Inflammatory macrophage (primary cell): ENCODE results near the gene NT5DC4.
A peak's percentile ranks its signal among the peaks of the same experiment; 100 is the strongest.
"Not testable (repeated sequence)": the region's sequence is repeated elsewhere in the genome, so short reads cannot be mapped to it uniquely, and the experiment has no call there.

Experiments used
- DNase-seq, 2 donors: peaks; one replicate each; pipeline ENCODE4 v3.0.0-alpha.2; 2020 to 2022

NT5DC4 gene

GRCh38 chr2:112699984-112700667 is 20.7 kb upstream of the NT5DC4 start:
- peak; percentile 85 to 97 for DNase-seq

DNA sequence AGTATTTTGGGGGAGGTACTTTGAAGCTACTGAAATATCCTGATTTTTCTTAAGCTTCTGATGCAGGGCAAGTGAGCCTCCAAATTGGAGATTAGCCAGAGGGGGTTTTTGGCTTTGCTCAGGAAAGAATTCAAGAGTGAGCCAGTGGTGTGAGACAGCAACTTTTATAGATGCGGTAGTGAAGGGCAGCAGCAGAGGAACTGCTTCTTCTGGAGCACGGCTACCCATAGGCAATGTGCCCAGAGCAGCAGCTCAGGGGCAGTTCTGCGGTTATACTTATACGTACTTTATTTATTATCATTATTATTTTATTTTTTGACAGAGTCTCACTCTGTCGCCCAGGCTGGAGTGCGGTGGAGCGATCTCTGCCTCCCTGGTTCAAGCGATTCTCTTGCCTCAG is 19.8 kb upstream of the NT5DC4 start:
- DNase-seq: peak; percentile 56 to 68

- no peak for DNase-seq
Measured at GRCh38 chr2:112703684-112704083, 17.1 kb upstream of the NT5DC4 start.

DNA sequence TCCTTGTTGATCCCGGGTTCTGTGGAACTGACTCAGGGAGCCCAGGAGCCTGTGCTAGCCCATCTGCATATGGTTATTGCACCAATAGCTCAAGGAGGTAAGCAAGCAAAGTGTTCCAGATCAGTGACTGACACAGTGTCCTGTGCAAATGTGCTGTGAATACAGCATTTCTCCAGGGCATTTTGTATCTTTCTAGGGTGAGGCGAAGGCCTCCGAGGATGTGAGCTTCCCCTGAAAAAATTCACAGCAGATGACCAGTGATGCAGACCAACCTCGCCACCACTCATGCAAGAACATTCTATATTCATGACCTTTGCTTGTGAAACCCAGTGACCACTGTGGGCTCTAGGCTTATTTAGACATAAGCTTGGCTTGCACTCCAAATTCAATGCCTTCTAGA is 15.2 kb upstream of the NT5DC4 start:
- no peak for DNase-seq

GRCh38 chr2:112706170-112706664 is 14.6 kb upstream of the NT5DC4 start:
- DNase-seq: no peak

GRCh38 chr2:112706947-112707346 is 13.9 kb upstream of the NT5DC4 start:
- not testable (repeated sequence) for DNase-seq

DNA sequence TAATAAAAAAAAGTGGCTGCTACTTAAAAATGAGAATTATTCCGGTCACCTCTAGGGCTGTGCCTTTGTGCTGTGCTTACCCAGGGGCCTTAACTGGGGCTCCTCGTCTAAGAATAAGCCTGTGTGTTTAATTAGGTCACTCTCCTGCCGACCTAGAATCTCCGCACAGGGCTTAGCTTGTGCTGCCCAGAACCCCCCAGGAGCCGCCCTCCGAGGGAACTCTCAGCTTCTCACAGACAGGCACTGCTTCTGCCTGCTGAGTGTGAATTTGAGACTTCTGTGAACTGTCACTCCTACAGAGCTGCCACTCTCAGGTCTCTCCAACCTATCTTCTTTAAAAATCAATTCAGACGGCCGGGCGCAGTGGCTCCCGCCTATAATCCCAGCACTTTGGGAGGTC is 11.9 kb upstream of the NT5DC4 start:
- no peak for DNase-seq

GRCh38 chr2:112709703-112710102 is 11.1 kb upstream of the NT5DC4 start:
- DNase-seq: no peak

DNA sequence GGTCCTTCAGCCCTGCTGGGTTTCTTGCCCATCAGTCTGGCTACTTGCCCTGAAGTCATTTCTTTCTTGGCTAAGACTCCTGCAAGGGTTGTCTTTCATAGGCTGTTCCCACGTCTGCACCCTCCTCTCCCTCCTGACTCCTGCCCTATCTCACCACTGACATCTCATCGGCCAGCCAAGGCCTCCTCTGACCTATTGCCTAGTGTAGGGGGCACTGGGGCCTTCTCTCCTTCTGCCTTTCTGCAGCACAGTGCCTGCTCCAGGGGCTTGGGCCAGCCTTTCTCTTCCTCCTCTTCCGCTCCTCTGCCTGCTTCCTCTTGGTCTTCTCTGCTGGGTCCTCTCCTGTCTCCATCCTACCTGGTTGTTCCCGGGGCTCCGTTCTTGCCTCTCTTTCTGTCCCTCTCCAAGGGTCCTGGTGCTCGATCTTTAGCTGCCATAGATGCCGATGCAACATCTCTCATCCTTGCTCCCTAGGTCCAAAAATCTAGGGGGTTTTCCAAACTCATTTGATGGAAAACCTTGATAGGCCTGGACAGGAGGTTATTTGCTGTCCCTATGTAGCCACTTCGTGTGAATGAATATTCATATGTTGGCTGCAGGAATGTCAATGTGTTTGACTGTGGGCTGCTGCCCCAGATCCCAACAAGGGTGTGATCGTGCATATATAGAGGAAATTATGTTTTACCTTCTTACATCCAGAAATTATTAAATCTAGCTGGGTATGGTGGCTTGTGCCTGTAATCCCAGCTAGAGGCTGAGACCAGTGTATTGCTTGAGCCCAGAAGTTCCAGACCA is 9.7 kb upstream of the NT5DC4 start:
- no peak for DNase-seq

DNA sequence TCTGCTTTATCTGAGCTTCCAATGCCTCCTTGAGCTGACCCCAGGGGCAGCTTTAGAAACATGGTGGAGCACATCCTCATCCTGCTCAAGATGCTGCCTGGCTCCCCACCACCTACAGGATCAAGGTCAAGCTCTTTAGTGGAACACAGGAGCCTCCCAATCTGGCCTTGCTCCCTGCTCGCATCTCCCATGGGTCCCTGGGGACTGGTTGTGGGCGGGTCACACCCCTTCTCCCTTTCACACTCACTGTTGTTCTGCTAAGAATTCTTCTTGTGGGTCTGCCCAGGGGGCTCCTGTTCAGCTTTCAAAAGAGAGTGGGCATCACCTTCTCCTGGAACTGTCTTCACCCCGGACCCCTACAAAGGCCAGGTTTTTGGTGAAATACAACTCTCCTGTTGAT is 8.4 kb upstream of the NT5DC4 start:
- DNase-seq: no peak

- DNase-seq: peak; percentile 81 to 95
Measured at GRCh38 chr2:112712903-112713584, 7.8 kb upstream of the NT5DC4 start.

GRCh38 chr2:112713585-112713925 is 7.3 kb upstream of the NT5DC4 start:
- DNase-seq: no peak

GRCh38 chr2:112713926-112714325 is 6.9 kb upstream of the NT5DC4 start:
- DNase-seq: no peak

- DNase-seq: no peak
Measured at GRCh38 chr2:112714331-112714730, 6.5 kb upstream of the NT5DC4 start.

GRCh38 chr2:112714836-112715631 is 5.8 kb upstream of the NT5DC4 start:
- DNase-seq: no peak

DNA sequence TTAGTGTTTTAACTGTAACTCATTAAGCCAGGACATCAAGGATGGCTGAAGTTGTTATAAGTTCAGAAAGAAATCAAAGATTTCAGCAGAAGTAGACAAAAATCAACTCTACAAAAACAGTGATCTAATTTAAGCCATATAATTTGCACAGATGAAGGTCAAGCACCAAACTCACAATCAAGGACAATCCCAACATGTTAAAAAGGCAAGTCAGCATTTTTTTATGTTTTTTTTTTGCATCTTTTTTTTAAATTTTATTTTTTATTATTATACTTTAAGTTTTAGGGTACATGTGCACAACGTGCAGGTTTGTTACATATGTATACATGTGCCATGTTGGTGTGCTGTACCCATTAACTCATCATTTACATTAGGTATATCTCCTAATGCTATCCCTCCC is 4.7 kb upstream of the NT5DC4 start:
- not testable (repeated sequence) for DNase-seq

DNA sequence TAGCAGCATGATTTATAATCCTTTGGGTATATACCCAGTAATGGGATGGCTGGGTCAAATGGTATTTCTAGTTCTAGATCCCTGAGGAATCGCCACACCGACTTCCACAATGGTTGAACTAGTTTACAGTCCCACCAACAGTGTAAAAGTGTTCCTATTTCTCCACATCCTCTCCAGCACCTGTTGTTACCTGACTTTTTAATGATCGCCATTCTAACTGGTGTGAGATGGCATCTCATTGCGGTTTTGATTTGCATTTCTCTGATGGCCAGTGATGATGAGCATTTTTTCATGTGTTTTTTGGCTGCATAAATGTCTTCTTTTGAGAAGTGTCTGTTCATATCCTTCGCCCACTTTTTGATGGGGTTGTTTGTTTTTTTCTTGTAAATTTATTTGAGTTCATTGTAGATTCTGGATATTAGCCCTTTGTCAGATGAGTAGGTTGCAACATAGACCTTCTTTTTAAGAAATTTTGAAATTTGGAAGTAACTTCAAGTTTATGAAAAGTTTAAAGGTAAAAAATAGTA is 3.9 kb upstream of the NT5DC4 start:
- not testable (repeated sequence) for DNase-seq

DNA sequence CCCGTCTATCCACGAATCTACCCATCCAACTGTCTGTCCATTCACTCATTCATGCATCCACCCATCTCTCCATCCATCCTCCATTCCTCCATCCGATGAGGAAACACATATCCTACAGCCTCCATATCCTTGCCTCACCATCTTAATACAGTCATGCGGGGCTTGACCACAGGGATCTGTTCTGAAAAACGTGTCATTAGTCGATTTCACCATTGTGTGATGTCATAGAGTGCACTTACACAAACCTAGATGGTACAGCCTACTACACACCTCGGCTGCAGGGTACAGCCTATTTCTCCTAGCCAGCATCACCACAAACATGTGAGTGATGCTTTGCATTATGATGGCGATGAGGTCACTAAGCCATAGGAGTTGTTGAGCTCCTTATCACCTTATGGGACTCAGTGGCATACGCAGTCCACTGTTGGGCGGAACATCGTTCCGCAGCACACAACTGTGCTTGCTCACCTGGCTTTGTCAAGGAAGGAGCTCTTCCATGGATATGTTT is 1.9 kb upstream of the NT5DC4 start:
- DNase-seq: peak in 1 of 2 donors; percentile 51

DNA sequence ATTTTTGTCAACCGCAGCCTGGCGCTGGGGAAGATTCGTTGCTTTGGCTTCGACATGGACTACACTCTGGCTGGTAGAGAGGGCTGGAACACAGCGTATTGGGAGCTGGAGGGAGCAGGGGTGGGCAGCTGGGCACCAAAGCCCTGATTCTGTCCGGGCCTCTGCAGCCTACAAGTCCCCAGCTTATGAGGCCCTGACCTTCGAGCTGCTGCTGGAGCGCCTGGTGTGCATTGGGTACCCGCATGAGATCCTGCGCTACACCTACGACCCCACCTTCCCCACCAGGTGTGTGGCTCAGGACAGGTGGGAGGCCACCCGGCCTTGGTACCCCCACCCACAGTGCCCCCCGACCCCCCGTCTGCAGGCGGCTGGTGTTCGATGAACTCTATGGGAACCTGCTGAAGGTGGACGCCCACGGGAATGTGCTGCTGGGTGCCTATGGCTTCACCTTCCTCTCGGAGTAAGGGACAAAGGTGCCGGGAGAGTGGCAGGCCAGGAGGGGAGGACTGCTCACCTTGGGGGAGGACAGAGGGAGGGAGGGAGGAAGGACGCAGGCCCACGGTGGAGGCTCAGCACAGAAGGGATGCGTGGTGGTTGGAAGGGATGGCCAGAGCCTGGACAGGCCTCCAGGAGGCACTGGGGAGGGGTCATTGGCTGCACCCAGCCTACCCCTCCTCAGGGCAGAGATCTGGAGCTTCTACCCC is 1.2 kb downstream of the NT5DC4 start:
- DNase-seq: no peak

DNA sequence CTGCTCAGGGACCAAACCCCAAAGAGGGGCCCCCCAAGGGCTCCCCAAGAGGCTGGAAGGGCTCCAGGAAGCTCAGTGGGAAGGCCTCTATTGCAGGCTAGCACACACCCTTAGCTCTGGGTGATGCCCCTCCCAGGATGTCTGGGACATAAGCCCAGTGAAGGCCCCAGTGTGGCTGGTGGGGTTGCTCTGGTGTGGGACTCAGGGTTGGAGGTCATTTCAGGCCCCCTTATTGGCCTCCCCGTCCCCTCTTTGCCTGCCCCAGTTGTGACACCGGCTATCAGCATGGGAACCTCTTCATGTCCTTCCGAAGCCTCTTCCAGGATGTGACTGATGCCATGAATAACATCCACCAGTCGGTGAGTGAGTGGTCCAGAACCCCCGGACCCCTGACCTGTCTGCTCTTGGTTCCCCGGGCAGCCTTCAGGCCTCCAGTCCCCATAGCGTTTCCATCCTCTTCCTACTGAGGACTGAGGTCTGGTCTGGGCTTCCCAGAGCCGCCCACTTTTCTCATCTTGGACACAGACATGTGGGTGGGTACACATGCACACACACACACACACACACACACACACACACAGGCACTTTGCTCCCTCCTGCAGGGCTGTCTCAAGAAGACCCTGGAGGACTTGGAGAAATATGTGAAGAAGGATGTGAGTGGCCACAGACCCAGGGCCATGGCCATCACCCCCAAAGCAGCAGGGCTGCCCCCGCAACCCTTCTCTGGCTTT is 2.2 kb downstream of the NT5DC4 start:
- peak in 1 of 2 donors; percentile 51 for DNase-seq

GRCh38 chr2:112723547-112723940 is 2.7 kb downstream of the NT5DC4 start:
- DNase-seq: no peak
